H9 (cell line): ENCODE results near the gene INSYN1. TPM values are rescaled to one million over a fixed set of nuclear protein-coding genes. Genes with fewer than 3 reads are reported as not detected.

Experiments
- DNase-seq: peaks from one replicate; pipeline ENCODE4 v3.0.0-alpha.2; 2017
- H2AFZ ChIP-seq: one replicate; pipeline ENCODE4 v1.6.1; 2013; ENCODE audit warnings: mild to moderate bottlenecking, low read length, control low read depth, moderate library complexity
- H2AK5ac ChIP-seq: 2 replicates; pipeline ENCODE4 v1.6.1; 2013; ENCODE audit warnings: low read length, control low read depth, mixed read lengths; ENCODE audit not compliant: insufficient read length
- H2BK120ac ChIP-seq: one replicate; pipeline ENCODE4 v1.6.1; 2013; ENCODE audit warnings: low read depth, mild to moderate bottlenecking, low read length, control low read depth, inconsistent platforms; ENCODE audit not compliant: poor library complexity, severe bottlenecking
- H2BK12ac ChIP-seq: 2 replicates; pipeline ENCODE4 v1.6.1; 2013; ENCODE audit warnings: low read length, control low read depth, mixed read lengths, low read depth; ENCODE audit not compliant: insufficient read length
- H2BK15ac ChIP-seq: 2 replicates; pipeline ENCODE4 v1.6.1; 2013; ENCODE audit warnings: low read depth, low read length, control low read depth
- H2BK20ac ChIP-seq: one replicate; pipeline ENCODE4 v1.6.1; 2013; ENCODE audit warnings: low read depth, mild to moderate bottlenecking, low read length, control low read depth, inconsistent platforms; ENCODE audit not compliant: poor library complexity, severe bottlenecking
- H2BK5ac ChIP-seq: 2 replicates; pipeline ENCODE4 v1.6.1; 2013; ENCODE audit warnings: low read length, control low read depth, mixed read lengths; ENCODE audit not compliant: insufficient read length
- H3K14ac ChIP-seq: 2 replicates; pipeline ENCODE4 v1.6.1; 2013; ENCODE audit warnings: low read length, control low read depth; ENCODE audit not compliant: insufficient read depth
- H3K18ac ChIP-seq: 2 replicates; pipeline ENCODE4 v1.6.1; 2013; ENCODE audit warnings: low read depth, mild to moderate bottlenecking, mixed read lengths, low read length, control low read depth; ENCODE audit not compliant: insufficient read length
- H3K23ac ChIP-seq: 2 replicates; pipeline ENCODE4 v1.6.1; 2013; ENCODE audit warnings: low read length, control low read depth, mixed read lengths, low read depth; ENCODE audit not compliant: insufficient read length
- H3K23me2 ChIP-seq: 2 replicates; pipeline ENCODE4 v1.6.1; 2013; ENCODE audit warnings: low read depth, mild to moderate bottlenecking, mixed read lengths, low read length, control low read depth; ENCODE audit not compliant: insufficient read length, poor library complexity, severe bottlenecking
- H3K27ac ChIP-seq: 2 replicates; pipeline ENCODE4 v1.5.1; 2013; ENCODE audit warnings: low read length, control low read depth, mixed read lengths, low read depth; ENCODE audit not compliant: insufficient read length
- H3K27me3 ChIP-seq: 2 replicates; pipeline ENCODE4 v1.6.1; 2013; ENCODE audit warnings: low read length, control low read depth, inconsistent platforms; ENCODE audit not compliant: insufficient read depth
- H3K4ac ChIP-seq: 2 replicates; pipeline ENCODE4 v1.6.1; 2013; ENCODE audit warnings: low read depth, mild to moderate bottlenecking, control low read depth, inconsistent platforms, low read length, moderate library complexity
- H3K4me1 ChIP-seq: 2 replicates; pipeline ENCODE4 v1.6.1; 2013; ENCODE audit warnings: low read length, control low read depth, inconsistent platforms; ENCODE audit not compliant: insufficient read depth
- H3K4me2 ChIP-seq: 2 replicates; pipeline ENCODE4 v1.6.1; 2013; ENCODE audit warnings: low read length, control low read depth, mixed read lengths; ENCODE audit not compliant: insufficient read length, insufficient read depth
- H3K56ac ChIP-seq: 2 replicates; pipeline ENCODE4 v1.6.1; 2013; ENCODE audit warnings: low read depth, mild to moderate bottlenecking, mixed read lengths, low read length, control low read depth; ENCODE audit not compliant: insufficient read length
- H3K79me1 ChIP-seq: 2 replicates; pipeline ENCODE4 v1.6.1; 2013; ENCODE audit warnings: low read depth, mild to moderate bottlenecking, moderate library complexity, low read length, control low read depth, inconsistent platforms; ENCODE audit not compliant: insufficient read depth, poor library complexity, severe bottlenecking
- H3K79me2 ChIP-seq: 2 replicates; pipeline ENCODE4 v1.6.1; 2013; ENCODE audit warnings: low read length, control low read depth, inconsistent platforms; ENCODE audit not compliant: insufficient read depth
- H3K9ac ChIP-seq: 2 replicates; pipeline ENCODE4 v1.6.1; 2013; ENCODE audit warnings: low read length, control low read depth, mixed read lengths; ENCODE audit not compliant: insufficient read length; ENCODE audit errors: extremely low read depth
- H3K9me3 ChIP-seq: one replicate; pipeline ENCODE4 v1.6.1; 2013; ENCODE audit warnings: low read depth, low read length, inconsistent platforms; ENCODE audit not compliant: control insufficient read depth
- H3T11ph ChIP-seq: one replicate; pipeline ENCODE4 v1.6.1; 2013; ENCODE audit warnings: mild to moderate bottlenecking, low read length, control low read depth, inconsistent platforms
- H4K20me1 ChIP-seq: one replicate; pipeline ENCODE4 v1.6.1; 2013; ENCODE audit not compliant: control insufficient read depth, insufficient read length, insufficient read depth
- H4K5ac ChIP-seq: 2 replicates; pipeline ENCODE4 v1.6.1; 2013; ENCODE audit warnings: low read depth, mild to moderate bottlenecking, mixed read lengths, low read length, control low read depth; ENCODE audit not compliant: insufficient read length
- H4K8ac ChIP-seq: replicated peaks from 2 replicates; pipeline ENCODE4 v1.6.1; 2013; ENCODE audit warnings: low read length, control low read depth, mixed read lengths, low read depth; ENCODE audit not compliant: insufficient read length
- H4K91ac ChIP-seq: 2 replicates; pipeline ENCODE4 v1.6.1; 2013; ENCODE audit warnings: low read depth, mild to moderate bottlenecking, moderate library complexity, mixed read lengths, low read length, control low read depth; ENCODE audit not compliant: insufficient read length
- H3K27ac Mint-ChIP-seq, 3 experiments: 2 replicates in 2 of 3; 3 replicates in 1 of 3; pipeline ENCODE4 v1.8.0; 2020 to 2021; ENCODE audit warnings: mixed read lengths in 3 of 3, mild to moderate bottlenecking in 1 of 3, moderate library complexity in 1 of 3
- H3K27me3 Mint-ChIP-seq: 2 replicates; pipeline ENCODE4 v1.8.0; 2021; ENCODE audit warnings: low read depth, mild to moderate bottlenecking, moderate library complexity, mixed read lengths
- H3K36me3 Mint-ChIP-seq, 3 experiments: 2 replicates in 2 of 3; 3 replicates in 1 of 3; pipeline ENCODE4 v1.8.0; 2020 to 2021; ENCODE audit warnings: low read depth in 3 of 3, mixed read lengths in 3 of 3; ENCODE audit not compliant: insufficient read depth in 1 of 3
- H3K4me1 Mint-ChIP-seq, 2 experiments: 2 replicates each; pipeline ENCODE4 v1.8.0; 2020; ENCODE audit warnings: mixed read lengths in 2 of 2
- H3K4me3 Mint-ChIP-seq, 2 experiments: 2 replicates in 1 of 2; 3 replicates in 1 of 2; pipeline ENCODE4 v1.8.0; 2020 to 2021; ENCODE audit warnings: mild to moderate bottlenecking in 2 of 2, mixed read lengths in 2 of 2, moderate library complexity in 1 of 2
- H3K9me3 Mint-ChIP-seq, 2 experiments: 2 replicates in 1 of 2; 3 replicates in 1 of 2; pipeline ENCODE4 v1.8.0; 2020; ENCODE audit warnings: mild to moderate bottlenecking in 2 of 2, mixed read lengths in 2 of 2, moderate library complexity in 1 of 2
- CTCF ChIP-seq: fragments of 200-600 bp; sonication (generic); conservative IDR thresholded peaks from 3 replicates; pipeline ENCODE4 v1.8.0; 2021; ENCODE audit warnings: antibody characterized with exemption, mild to moderate bottlenecking
- WGBS: extraction: QIAGEN DNeasy Blood & Tissue Kit; methylation state at CpG from one replicate; pipeline ENCODE4 v1.1.7; 2013; ENCODE audit warnings: missing lambda C conversion rate, low lambda C conversion rate, mixed read lengths; ENCODE audit not compliant: insufficient read length; ENCODE audit errors: extremely low coverage; 5-methylcytosine and 5-hydroxymethylcytosine counted together
- total RNA-seq: library from RNA; stranded (reverse); gene quantifications from 2 replicates; pipeline ENCODE4 v1.2.1, GENCODE V29; 2021

Gene INSYN1
- total RNA-seq, 1 experiment from 2014 or later: 1.9 TPM

GRCh38 chr15:73691396-73691795, 61.8 kb downstream of the INSYN1 start:
- no peak overlapping the region for H3T11ph ChIP-seq
- no peak overlapping the region for H3K9ac ChIP-seq
- no peak overlapping the region for H2AFZ ChIP-seq
- Mint-ChIP-seq H3K27me3 (no peaks in the 10 kb centered on the region), H3K36me3 (peaks cover 1 to 5% (median 3%) of the 10 kb centered on the region in 3 experiments; a peak in 5 of 7 replicates), H3K27ac (no peak overlapping the region), H3K9me3 (no peaks in the 10 kb centered on the region), H3K4me3 (no peak overlapping the region), H3K4me1 (peaks cover 34% of the 10 kb centered on the region in 2 experiments)
- peak; percentile 36; the same call in 2 of the 3 replicates for TF ChIP-seq CTCF
- no peaks in the 10 kb centered on the region for H4K20me1 ChIP-seq
- H3K27me3 ChIP-seq: no peaks in the 10 kb centered on the region
- H3K4ac ChIP-seq: no peak overlapping the region
- H3K23ac ChIP-seq: no peak overlapping the region
- peaks cover 11% of the 10 kb centered on the region for H3K79me1 ChIP-seq
- H3K79me2 ChIP-seq: peaks cover 34% of the 10 kb centered on the region; the same call in 1 of the 2 replicates
- no peak overlapping the region for H3K14ac ChIP-seq
- H2BK120ac ChIP-seq: no peak overlapping the region
- H3K56ac ChIP-seq: no peak overlapping the region
- H3K23me2 ChIP-seq: no peaks in the 10 kb centered on the region
- no peak overlapping the region for H4K5ac ChIP-seq
- no peak overlapping the region for H2BK5ac ChIP-seq
- H3K9me3 ChIP-seq: no peaks in the 10 kb centered on the region
- no peak overlapping the region for H4K8ac ChIP-seq
- H2BK20ac ChIP-seq: no peak overlapping the region
- H2BK15ac ChIP-seq: no peak overlapping the region
- peaks cover 7% of the 10 kb centered on the region; the same call in 1 of the 2 replicates for H3K4me1 ChIP-seq
- H4K91ac ChIP-seq: no peak overlapping the region
- no peak overlapping the region for H3K27ac ChIP-seq
- H3K4me2 ChIP-seq: no peak overlapping the region
- H3K18ac ChIP-seq: no peak overlapping the region
- DNase-seq: peak; percentile 86
- H2BK12ac ChIP-seq: no peak overlapping the region
- no peak overlapping the region for H2AK5ac ChIP-seq
- no CpG with 5 or more reads among the region's 6 CpGs for WGBS
